H1 (cell line): ENCODE results near the gene FBH1. TPM values are rescaled to one million over a fixed set of nuclear protein-coding genes. Genes with fewer than 3 reads are reported as not detected.

Experiments used
- CBX8 ChIP-seq: fragments of 300-800, 300-1000 bp; sonication (generic); IDR thresholded peaks from 2 replicates; pipeline ENCODE4 v1.7.1; 2016; ENCODE audit warnings: low read depth, low read length, borderline replicate concordance
- CEBPB ChIP-seq: IDR thresholded peaks from 2 replicates; pipeline ENCODE4 v1.6.1; 2012; ENCODE audit warnings: low read depth, low read length
- EZH2 ChIP-seq: fragments of 200-600 bp; sonication (generic); IDR thresholded peaks from 2 replicates; pipeline ENCODE4 v1.7.1; 2012; ENCODE audit warnings: low read depth, mild to moderate bottlenecking, moderate library complexity, low read length, inconsistent platforms; ENCODE audit not compliant: severe bottlenecking
- NRF1 ChIP-seq: IDR thresholded peaks from 2 replicates; pipeline ENCODE4 v1.6.1; 2011; ENCODE audit warnings: mild to moderate bottlenecking, low read depth, low read length, improper control_type of control experiment
- PHF8 ChIP-seq: fragments of 200-600 bp; sonication (generic); conservative IDR thresholded peaks from 2 replicates; pipeline ENCODE4 v1.7.1; 2012; ENCODE audit warnings: low read depth, mild to moderate bottlenecking, inconsistent platforms, low read length, moderate library complexity
- RNF2 ChIP-seq: fragments of 200-900, 300-1000 bp; sonication (generic); IDR thresholded peaks from 2 replicates; pipeline ENCODE4 v1.7.1; 2016; ENCODE audit warnings: borderline replicate concordance, low read depth, mild to moderate bottlenecking, antibody characterized with exemption, low read length; ENCODE audit not compliant: poor library complexity, severe bottlenecking; ENCODE audit errors: missing control alignments
- TCF12 ChIP-seq: IDR thresholded peaks from 2 replicates; pipeline ENCODE4 v1.6.1; 2011; ENCODE audit warnings: low read depth, mild to moderate bottlenecking, low read length
- polyA plus RNA-seq, 7 experiments: library from polyadenylated mRNA; depleted of rRNA in 3 of 7; stranded (reverse) in 5 of 7; unstranded in 2 of 7; fragments of >200 nt in 5 of 7; fragments of 200-250 nt in 2 of 7; gene quantifications; 1 replicate in 5 of 7; 2 replicates in 1 of 7; 4 replicates in 1 of 7; pipeline versions ENCODE4 v1.2.1 to v1.2.3, GENCODE V29; 2011 to 2013; ENCODE audit warnings: missing spikeins in 2 of 7, mixed read lengths in 2 of 7
- total RNA-seq: library from RNA; stranded (reverse); fragmentation: NEBNext Ultra II Directional; extraction: Animal tissue kit (Norgen Biotek cat#: 25700); gene quantifications from 2 replicates; pipeline ENCODE4 v1.2.1, GENCODE V29; 2021

FBH1 gene
- total and polyA plus RNA-seq, 2 of the 8 experiments (the other 6 are each of a cell fraction or from before 2014, with no cell fraction given): 31.1 to 51.8 TPM

DNA sequence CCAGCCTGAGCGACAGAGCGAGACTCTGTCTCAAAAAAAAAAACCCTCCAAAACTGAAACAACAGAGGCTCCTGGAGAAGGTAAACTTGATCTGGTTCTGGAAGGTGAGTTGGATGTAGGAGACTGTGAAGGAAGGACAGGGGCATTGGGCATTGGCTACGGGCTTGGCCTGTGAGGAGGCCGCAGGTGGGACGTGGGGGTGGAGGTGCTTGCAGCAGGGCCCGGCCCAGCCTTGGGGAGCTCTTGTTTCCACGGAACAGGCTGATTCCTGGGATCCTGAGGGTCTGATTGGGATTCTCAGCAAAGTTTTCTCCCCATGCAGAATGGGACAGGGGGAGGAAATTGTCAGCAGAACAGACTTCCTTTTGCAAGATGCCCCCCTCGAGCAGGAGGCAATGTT, 56.7 kb downstream of the FBH1 start (continued):
- TF ChIP-seq EZH2 (no peak), TCF12 (no peak), NRF1 (no peak), CBX8 (no peak), PHF8 (no peak), CEBPB (no peak), RNF2 (no peak)
